ENCODE results near the gene PDIA2.

- TF ChIP-seq CTCF (conservative IDR thresholded peaks at IDR 0.05; ENCODE audit: low read depth, low read length): no peak
- no peak for TF ChIP-seq EZH2 (IDR thresholded peaks at IDR 0.05; ENCODE audit: borderline replicate concordance, low read depth, low read length, poor library complexity, severe bottlenecking)
These were observed 18.3 kb downstream of the PDIA2 start for GRCh38 chr16:301235-301634.

Data from A673 (cell line).